Fibroblast of lung (primary cell): ENCODE data around the gene ZNF827. TPM values are rescaled to one million over a fixed set of nuclear protein-coding genes. Genes with fewer than 3 reads are reported as not detected.

Source experiments
- DNase-seq, 2 donors: peaks; one replicate each; pipeline versions ENCODE4 v3.0.0 to v3.0.0-alpha.2; 2010; ENCODE audit warnings: low read depth in 2 of 2
- H2AFZ ChIP-seq: 2 replicates; pipeline ENCODE4 v1.5.1; 2012; ENCODE audit warnings: low read length, control low read depth, inconsistent platforms
- H3K27ac ChIP-seq: 2 replicates; pipeline ENCODE4 v1.5.1; 2011; ENCODE audit warnings: low read length, control low read depth; ENCODE audit not compliant: insufficient read depth
- H3K27me3 ChIP-seq: 2 replicates; pipeline ENCODE4 v1.5.1; 2011; ENCODE audit warnings: mild to moderate bottlenecking, low read length; ENCODE audit not compliant: control insufficient read depth, insufficient read depth
- H3K36me3 ChIP-seq: 2 replicates; pipeline ENCODE4 v1.5.1; 2011; ENCODE audit warnings: low read length; ENCODE audit not compliant: control insufficient read depth, insufficient read depth
- H3K4me1 ChIP-seq: 2 replicates; pipeline ENCODE4 v1.5.1; 2011; ENCODE audit warnings: low read length; ENCODE audit not compliant: control insufficient read depth, insufficient read depth; ENCODE audit errors: extremely low read depth
- H3K4me2 ChIP-seq: 2 replicates; pipeline ENCODE4 v1.5.1; 2011; ENCODE audit warnings: low read length, control low read depth; ENCODE audit not compliant: insufficient read depth; ENCODE audit errors: extremely low read depth
- H3K4me3 ChIP-seq, 4 experiments: fragments of 200-600 bp in 1 of 4; sonication (generic) in 1 of 4; replicated peaks in 1 of 4; 2 replicates each; pipeline ENCODE4 v1.5.1; 2011 to 2016; ENCODE audit warnings: low read length in 4 of 4, low read depth in 3 of 4, mild to moderate bottlenecking in 3 of 4, control low read depth in 2 of 4, inconsistent platforms in 1 of 4, mixed read lengths in 1 of 4; ENCODE audit not compliant: insufficient read depth in 1 of 4; ENCODE audit errors: control extremely low read depth in 1 of 4
- H3K79me2 ChIP-seq: 2 replicates; pipeline ENCODE4 v1.5.1; 2012; ENCODE audit warnings: mild to moderate bottlenecking, low read length, inconsistent platforms; ENCODE audit not compliant: control insufficient read depth, insufficient read depth
- H3K9ac ChIP-seq: 2 replicates; pipeline ENCODE4 v1.5.1; 2011; ENCODE audit warnings: mild to moderate bottlenecking, low read length, control low read depth; ENCODE audit not compliant: insufficient read depth
- H3K9me3 ChIP-seq: 2 replicates; pipeline ENCODE4 v1.5.1; 2012; ENCODE audit warnings: low read depth, low read length; ENCODE audit not compliant: control insufficient read depth, insufficient read depth
- H4K20me1 ChIP-seq: 2 replicates; pipeline ENCODE4 v1.5.1; 2011; ENCODE audit warnings: low read length; ENCODE audit not compliant: control insufficient read depth, insufficient read depth; ENCODE audit errors: extremely low read depth
- CTCF ChIP-seq, 2 donors: IDR thresholded peaks in 1 of 2; conservative IDR thresholded peaks in 1 of 2; 1 replicate in 1 of 2; 2 replicates in 1 of 2; pipeline ENCODE4 v1.5.1; 2011 to 2012; ENCODE audit warnings: low read length in 2 of 2, control low read depth in 1 of 2, inconsistent platforms in 1 of 2, low read depth in 1 of 2, mild to moderate bottlenecking in 1 of 2
- EZH2 ChIP-seq: IDR thresholded peaks from 2 replicates; pipeline ENCODE4 v1.5.1; 2012; ENCODE audit warnings: low read length, control low read depth, mild to moderate bottlenecking; ENCODE audit errors: missing control alignments
- polyA plus RNA-seq, 2 donors: library from polyadenylated mRNA; depleted of rRNA in 1 of 2; stranded (reverse) in 1 of 2; unstranded in 1 of 2; fragments of >200 nt; gene quantifications; 2 replicates each; pipeline ENCODE4 v1.2.1, GENCODE V29; 2011 to 2012; ENCODE audit warnings: missing spikeins in 1 of 2
- total RNA-seq: library from RNA; depleted of rRNA; stranded (reverse); fragments of >200 nt; gene quantifications from 2 replicates; pipeline ENCODE4 v1.2.1, GENCODE V29; 2014

Gene ZNF827
- total and polyA plus RNA-seq, 2 donors (not counting 1 experiment from before 2014, with no cell fraction given): 5.8 to 7.1 TPM

- no peaks in the 10 kb centered on the region for H4K20me1 ChIP-seq
These were observed 95.0 kb downstream of the ZNF827 start for GRCh38 chr4:145843639-145844038.

GRCh38 chr4:145843148-145843547 lies 95.5 kb downstream of the ZNF827 start:
- Histone ChIP-seq H3K79me2 (no peaks in the 10 kb centered on the region), H3K9ac (no peak overlapping the region), H2AFZ (no peak overlapping the region), H3K4me2 (no peak overlapping the region), H3K27me3 (no peaks in the 10 kb centered on the region), H3K4me3 (no peak overlapping the region), H3K36me3 (no peaks in the 10 kb centered on the region), H3K4me1 (no peaks in the 10 kb centered on the region), H4K20me1 (no peaks in the 10 kb centered on the region), H3K9me3 (no peaks in the 10 kb centered on the region), H3K27ac (no peak overlapping the region)
- peak; percentile 68 to 84 for DNase-seq
- TF ChIP-seq EZH2: no peak
- no peak for TF ChIP-seq CTCF (conservative IDR thresholded peaks at IDR 0.05 in 1 of 2, IDR thresholded peaks at IDR 0.05 in 1 of 2; ENCODE audit: low read depth in 1 of 2, low read length in 2 of 2)

More at GRCh38 chr4:145843639-145844038, 95.0 kb downstream of the ZNF827 start:
- Histone ChIP-seq H3K36me3 (no peaks in the 10 kb centered on the region), H3K9me3 (no peaks in the 10 kb centered on the region), H3K9ac (no peak overlapping the region), H2AFZ (no peak overlapping the region), H3K27ac (no peak overlapping the region), H3K4me2 (no peak overlapping the region), H3K27me3 (no peaks in the 10 kb centered on the region), H3K79me2 (no peaks in the 10 kb centered on the region), H3K4me3 (no peak overlapping the region), H3K4me1 (no peaks in the 10 kb centered on the region)
- DNase-seq: no peak
- TF ChIP-seq CTCF (conservative IDR thresholded peaks at IDR 0.05 in 1 of 2, IDR thresholded peaks at IDR 0.05 in 1 of 2; ENCODE audit: low read depth in 1 of 2, low read length in 2 of 2) (no peak), EZH2 (no peak)

- H3K79me2 ChIP-seq: no peaks in the 10 kb centered on the region
- H3K4me2 ChIP-seq: no peak overlapping the region
- H3K27ac ChIP-seq: no peak overlapping the region
- no peaks in the 10 kb centered on the region for H3K27me3 ChIP-seq
- DNase-seq: peak in 1 of 2 donors; percentile 52
- H3K4me3 ChIP-seq: no peak overlapping the region
- no peak overlapping the region for H2AFZ ChIP-seq
- no peaks in the 10 kb centered on the region for H3K9me3 ChIP-seq
- H4K20me1 ChIP-seq: no peaks in the 10 kb centered on the region
- H3K4me1 ChIP-seq: no peaks in the 10 kb centered on the region
- TF ChIP-seq EZH2 (no peak), CTCF (conservative IDR thresholded peaks at IDR 0.05 in 1 of 2, IDR thresholded peaks at IDR 0.05 in 1 of 2; ENCODE audit: low read depth in 1 of 2, low read length in 2 of 2) (no peak)
- H3K9ac ChIP-seq: no peak overlapping the region
- H3K36me3 ChIP-seq: no peaks in the 10 kb centered on the region
These were observed 96.3 kb downstream of the ZNF827 start for GRCh38 chr4:145842224-145842887.
